NCI-H2196 treated with DMSO at 0.1 percent for 48 hours (cell line): Measurements from ENCODE around the gene CCR6.
"Not testable (repeated sequence)": the region's sequence is repeated elsewhere in the genome, so short reads cannot be mapped to it uniquely, and the experiment has no call there.

Source experiments
- DNase-seq: peaks from one replicate; lab custom pipeline; 2025; ENCODE audit not compliant: unreplicated experiment; lab: John Stamatoyannopoulos, UW

Gene CCR6

DNA sequence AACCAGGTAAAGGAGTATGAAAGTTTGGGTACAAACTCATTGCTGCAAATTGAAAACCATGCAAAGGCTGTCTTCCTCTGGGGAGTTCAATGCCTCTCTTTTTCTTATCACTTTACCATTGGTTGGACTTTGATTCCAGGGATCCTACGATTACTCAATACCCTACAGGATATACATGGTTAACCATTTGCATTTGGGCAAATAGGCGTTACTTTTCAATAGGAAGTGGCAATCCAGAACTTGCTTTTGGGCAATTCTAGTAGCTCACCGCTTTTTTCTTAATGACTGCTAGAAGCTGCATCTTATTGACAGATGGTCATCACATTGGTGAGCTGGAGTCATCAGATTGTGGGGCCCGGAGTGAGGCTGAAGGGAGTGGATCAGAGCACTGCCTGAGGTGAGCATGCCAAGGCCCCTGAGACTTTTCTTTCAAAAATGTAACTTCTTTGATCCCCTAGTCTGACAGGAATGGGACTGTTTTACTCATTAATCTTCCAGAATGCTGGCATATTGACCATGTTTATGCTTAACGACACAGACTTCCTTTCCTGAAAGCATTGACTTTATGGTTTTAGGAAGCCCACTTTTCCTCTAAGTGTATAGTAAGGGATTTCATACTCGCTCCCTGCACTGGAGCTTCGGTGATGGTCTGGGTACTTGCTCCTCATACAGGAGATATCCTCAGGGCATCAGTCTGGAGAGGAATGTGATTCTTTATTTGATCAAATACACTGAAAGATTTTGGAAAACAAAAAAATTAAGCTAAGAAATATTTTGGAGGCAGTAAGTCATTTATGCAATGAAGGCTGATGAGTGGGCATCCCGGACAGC, at the start of gene CCR6:
TSS of gene CCR6 (plus strand) at position 270 of the 831 bp plus-strand sequence. CDS start 13,039 bp downstream, outside the sequence.
- DNase-seq, result no peak

DNA sequence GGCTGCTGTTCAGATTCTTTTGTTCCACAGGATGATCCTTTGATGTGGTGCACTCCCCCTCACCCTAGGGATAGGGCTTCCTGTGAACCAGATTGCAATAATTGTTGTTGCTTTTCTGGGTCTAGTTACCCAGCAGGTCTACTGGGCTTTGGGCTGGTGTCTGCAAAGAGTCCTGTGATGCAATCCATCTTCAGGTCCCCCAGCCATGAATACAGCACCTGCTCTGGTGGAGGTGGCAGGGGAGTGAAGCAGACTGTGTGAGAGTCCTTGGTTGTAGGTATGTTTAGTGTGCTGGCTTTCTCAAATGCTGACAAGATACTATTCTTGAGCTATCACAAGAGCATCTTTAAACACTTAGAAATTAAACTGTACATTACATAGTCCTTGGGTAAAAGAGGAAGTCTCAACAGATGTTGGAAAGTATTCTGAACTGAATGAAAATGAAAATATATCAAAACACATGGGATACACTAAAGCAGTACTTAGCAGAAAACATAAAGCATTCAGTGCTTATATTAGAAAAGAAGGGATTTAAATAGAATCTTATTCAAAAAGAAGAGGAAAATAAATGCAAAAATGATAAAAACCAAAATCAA, 49.1 kb upstream of the CCR6 start:
- no peak for DNase-seq

DNA sequence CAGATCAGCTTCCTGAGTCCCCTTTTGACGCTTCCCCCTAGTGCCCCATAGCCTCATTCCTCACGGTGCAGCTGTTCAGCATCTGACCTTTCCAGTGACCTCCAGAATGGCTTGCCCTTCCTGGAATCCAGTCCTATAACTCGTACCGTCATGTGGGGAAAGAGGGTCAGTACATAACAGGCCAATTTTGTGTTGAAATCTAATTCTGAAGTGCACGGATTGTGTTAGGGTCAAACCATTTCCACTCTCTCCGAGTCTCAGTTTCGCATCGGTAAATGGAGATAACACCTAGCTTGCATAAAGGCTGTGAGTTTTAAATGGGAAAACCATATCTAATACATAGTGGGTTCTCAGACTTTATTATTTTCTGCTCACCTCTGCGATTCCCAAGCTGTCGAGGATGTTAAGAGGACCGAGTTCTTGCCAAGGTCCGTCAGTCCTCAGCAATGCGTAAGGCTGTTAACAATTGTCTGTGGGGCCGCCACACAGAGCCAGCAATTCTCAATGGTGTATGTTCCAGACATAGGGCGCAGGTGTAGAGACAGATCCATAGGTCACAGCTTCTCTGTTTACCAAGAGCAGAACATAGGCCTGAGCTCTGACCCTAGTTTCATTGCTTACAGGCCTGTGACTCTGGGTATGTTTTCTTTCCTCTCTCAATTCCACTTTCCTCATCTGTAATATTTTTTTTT, 45.5 kb upstream of the CCR6 start:
- DNase-seq, result no peak

DNA sequence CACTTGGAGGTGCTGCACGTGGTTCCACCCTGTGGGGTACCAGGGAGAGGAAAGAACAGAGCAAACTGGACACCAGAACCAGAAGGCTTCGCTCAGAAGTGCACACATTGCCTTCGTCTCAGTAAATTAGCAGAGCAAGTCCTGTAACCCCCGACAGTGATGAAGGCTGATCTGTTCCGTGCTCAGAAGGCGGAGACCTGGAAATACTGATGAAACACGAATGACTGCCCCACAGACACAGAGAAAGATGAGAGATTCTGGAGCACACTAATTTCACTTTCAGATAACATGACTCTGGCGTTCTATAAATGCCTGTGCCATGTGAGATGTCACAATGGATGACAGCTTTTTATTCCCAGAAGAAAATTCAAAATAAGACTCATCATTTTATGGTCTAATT, 44.2 kb upstream of the CCR6 start:
- DNase-seq, result no peak

DNA sequence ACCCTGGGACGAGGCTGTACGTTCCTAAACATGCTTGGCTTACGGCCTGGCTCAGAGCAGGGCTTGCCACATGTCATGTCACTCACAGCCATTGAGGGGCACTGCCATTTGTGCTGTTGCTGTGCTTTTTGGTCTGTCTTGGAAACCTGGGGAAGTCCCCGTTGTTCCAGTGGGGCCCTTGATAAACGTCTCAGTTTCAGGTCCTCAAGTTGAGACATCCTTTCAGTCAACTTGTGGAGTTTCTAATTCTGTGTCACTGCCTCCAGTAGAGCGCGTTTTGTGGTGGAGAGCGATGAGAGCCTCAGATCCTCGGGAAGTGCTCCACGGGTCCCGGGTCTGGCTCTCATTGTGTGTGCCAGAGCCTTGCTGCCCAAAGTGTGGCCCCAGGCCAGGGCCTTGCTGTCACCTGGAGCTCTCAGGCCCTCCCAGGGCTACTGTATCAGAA, 43.0 kb upstream of the CCR6 start:
- DNase-seq, result no peak

DNA sequence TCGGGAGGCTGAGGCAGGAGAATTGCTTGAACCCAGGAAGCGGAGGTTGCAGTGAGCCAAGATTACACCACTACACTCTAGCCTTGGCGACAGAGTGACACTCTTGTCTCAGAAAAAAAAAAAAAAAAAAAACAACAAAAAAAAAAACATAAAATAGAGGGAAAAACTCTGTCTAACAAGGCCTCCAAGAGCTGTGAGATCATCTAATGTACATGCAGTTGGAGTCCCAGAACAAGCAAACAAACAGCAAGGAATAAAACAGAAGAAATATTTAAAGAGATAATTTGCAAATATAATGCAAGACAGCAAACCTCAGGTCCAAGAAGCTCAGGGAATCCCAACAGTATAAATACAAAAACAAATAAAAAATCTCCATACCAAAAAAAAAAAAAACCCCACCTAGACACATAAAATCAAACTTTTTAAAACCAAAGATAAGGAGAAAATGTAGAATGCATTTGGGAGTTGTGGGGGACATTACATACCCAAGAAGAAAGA, 35.0 kb upstream of the CCR6 start:
- DNase-seq, result no peak

DNA sequence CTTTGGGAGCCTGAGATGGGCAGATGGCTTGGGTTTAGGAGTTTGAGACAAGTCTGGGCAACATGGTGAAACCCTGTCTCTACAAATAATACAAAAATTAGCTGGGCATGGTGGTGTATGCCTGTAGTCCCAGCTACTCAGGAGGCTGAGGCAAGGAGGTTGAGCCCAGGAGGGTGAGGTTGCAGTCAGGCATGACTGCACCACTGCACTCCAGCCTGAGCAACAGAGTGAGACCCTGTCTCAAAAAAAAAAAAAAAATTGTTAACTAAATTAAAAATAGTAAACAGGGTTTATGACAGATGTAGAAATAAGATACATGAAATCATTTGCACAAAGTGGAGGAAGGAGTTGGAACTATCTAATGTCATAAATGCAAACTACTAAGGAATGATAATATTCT, 34.2 kb upstream of the CCR6 start:
- not testable (repeated sequence) for DNase-seq

DNA sequence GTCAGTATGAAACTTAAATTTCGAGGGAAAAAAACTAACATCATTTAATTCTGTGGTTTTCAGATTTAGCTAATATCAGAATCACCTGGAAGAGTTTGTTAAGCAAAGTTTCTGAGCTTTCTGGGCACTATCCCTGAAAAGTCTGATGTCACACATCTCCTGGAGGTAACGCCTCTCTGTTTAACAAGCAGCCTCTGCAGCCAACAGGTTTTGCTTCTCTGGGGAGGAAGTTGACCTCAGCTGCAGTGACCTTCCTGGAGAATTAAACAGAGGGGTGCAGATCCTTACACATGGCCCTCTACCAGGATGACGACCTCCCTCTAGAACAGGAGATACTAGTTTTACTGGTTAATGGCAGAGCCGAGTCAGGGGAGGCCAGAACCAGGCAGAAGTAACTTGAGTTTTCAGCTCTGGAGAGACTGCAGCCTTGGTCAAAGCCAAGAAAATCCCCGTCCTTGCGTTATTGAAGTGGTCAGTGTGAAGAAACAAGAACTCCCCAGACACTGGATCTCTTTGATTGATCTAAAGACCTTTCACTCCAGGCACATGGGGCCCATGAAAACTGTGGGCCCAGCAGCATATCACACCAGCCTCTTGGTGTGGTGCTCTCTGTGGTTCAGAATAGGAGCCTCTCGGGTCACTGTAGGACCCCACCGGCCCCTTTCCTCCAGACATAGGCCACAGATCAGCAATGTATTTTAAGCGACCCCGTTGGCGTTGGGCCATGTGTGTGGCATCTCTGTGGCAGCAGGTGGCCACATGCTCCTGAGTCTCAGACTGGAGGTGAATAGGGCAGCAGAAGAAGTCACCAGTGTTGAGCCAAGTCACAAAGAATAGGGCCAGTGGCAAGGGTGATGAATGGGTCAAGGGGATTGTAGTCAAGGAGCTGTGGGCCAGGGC, 33.4 kb upstream of the CCR6 start:
- DNase-seq, result no peak

DNA sequence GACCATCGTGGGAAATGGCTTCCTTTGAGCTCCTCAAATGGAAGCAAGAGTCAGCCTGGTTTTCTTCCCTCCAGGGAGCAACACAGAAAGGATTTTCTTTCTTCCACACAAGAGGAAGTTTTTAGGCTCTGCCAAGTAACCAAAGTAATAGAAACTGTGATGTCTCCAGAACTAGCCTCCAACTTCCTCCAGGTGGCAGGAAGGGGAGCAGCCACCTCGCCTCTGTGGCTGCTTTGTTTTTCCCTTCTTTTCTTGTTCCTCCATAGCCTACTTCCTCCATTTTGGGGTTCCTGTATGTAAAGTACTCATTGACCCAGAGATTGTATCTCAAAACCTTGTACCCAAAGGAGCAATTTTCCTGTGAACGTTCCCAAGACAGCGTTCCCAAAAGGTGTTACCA, 32.7 kb upstream of the CCR6 start:
- no peak for DNase-seq

DNA sequence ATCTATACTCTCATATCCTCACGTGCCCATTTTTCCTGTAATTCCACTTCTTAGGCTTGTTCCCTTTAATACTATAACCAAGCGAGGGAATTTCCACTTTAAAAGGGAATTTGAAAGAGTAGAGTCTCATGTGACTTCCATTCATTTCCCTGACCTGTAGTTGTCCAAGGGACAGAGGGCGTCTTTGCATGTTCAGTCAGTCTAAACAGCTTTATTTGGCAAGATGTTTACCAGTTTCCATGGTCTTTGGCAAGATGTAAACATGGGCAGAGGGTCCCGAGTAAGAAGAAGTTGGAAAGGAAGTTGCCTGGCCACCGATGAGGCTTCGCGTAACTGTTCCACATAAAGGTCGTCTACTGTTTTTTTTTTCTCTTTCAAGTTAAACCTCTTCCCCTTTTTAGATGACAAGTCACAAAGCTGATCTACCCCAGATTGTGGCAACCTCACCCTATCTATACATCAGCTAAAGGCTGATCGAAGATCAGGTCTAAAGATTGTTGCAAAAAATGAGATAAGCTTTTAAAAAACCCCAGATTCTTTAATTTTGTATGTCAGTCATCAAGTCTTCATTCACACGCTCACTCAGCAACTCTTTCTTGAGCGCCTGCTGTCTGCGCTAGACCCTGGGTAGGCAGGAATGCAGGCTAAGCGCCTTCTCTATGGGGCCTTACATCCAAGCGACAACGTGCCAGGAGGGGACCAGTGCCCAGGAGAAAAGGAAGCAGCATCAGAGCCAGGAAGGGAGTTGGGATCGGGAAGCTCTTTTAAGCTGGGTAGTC, 31.7 kb upstream of the CCR6 start:
- no peak for DNase-seq

DNA sequence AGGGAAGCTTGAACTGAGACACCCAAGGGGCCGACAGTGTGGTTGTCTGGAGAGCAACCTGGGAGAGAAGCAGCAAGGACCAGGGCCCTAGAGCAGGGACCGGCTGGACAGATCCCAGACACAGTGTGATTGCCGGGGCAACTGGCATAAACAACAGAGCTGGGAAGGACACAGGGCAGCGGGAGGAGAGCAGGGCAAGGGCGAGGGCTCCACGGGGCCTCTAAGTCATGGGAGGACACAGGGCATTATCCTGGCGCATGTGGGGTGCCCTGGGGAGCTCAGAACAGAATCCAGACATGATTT, 31.1 kb upstream of the CCR6 start:
- no peak for DNase-seq

DNA sequence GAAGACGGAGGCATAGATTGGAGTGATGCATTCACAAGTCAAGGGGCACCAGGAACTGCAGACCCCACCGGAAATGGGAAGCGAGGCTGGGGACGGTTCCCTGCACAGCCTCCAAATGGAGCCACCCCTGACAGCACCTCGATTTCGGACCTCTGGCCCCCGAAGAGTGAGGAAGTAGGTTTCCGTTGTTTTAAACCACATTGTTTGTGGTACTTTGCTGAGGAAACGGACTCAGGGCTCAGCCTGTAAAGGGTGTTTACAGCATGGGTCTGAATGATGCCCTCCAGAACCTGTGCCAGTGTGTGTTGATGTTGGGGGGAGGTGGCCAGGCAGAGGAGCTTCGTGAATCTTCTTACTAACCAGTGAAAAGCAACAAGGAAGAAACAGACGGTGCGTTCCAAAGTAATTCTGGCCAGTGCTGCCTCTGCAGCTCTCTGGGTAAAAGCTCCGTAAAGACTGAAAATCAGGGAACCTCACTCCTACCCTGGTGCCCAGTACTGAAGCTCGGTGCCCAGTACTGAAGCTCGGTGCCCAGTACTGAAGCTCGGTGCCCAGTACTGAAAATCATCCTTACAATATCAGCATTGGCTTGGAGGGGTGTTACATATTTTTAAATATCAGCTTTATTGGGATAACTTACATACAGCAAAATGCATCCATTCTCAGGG, 30.1 kb upstream of the CCR6 start:
- DNase-seq, result no peak

DNA sequence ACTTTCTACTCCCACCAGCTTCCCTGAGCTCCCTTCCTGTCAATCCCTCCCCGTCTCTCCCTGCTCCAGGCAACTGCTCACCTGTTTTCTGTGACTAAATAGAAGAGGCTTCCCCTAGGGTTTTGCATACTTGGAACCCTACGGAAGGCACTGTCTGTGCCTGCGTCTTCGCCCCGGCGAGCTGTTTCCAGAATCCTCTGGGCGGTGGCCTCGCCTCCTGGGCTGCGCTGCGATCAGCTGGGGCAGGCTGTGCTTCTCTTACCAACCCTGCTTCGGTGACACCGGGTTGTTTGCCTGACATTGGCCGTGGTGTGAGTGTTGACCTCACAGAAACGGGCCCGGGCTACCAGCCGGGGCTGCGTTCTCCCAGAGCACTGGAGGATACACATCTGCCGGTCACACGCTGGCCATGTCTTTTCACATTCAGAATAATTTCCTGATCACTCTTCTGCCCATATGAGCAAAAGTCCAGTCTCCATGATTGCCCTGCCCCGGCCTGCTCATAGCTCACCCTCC, 29.4 kb upstream of the CCR6 start:
- DNase-seq, result no peak

DNA sequence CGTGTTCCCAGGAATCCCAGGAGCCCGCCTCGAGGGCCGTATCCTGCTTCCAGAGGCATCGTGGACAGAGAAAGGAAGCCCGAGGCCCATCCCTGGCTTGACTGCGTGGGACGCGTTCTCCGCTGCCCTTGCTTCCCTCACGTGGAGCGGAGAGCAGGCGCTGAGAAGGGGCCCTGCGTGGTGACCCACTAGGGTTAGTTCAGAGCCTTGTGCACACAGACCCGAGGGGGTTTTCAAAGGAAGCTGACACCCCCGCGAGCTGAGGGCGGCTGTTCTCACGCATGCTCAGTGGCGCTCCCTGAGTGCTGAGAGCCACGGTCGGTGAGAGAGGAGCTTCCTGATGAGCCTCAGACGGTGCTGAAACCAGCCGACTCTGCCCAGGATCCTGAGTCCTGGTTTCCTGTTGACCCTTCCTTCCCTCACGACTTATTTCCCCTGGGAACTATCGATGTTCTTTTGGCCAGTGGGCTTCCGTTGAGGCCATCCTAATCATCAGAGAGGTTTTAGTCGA, 28.9 kb upstream of the CCR6 start:
- DNase-seq, result no peak

DNA sequence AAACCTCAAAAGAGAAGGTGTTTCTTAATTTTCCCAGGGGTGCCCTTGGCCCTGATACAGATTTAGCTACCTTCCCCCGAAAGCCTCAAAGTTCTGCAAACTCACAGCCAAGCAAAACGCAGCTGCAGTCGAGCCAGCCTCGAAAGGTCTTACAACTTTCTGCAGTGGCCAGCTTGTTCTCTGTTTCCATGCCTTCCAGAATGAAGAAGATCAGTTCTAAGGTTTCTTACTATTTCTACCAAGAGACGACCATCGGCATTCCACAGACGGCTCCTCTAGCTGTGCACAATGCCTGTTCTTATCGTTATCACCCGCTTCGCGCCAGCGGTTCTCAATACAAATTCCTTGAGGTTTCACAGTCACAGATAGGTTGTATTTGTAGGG, 28.5 kb upstream of the CCR6 start:
- DNase-seq, result no peak

DNA sequence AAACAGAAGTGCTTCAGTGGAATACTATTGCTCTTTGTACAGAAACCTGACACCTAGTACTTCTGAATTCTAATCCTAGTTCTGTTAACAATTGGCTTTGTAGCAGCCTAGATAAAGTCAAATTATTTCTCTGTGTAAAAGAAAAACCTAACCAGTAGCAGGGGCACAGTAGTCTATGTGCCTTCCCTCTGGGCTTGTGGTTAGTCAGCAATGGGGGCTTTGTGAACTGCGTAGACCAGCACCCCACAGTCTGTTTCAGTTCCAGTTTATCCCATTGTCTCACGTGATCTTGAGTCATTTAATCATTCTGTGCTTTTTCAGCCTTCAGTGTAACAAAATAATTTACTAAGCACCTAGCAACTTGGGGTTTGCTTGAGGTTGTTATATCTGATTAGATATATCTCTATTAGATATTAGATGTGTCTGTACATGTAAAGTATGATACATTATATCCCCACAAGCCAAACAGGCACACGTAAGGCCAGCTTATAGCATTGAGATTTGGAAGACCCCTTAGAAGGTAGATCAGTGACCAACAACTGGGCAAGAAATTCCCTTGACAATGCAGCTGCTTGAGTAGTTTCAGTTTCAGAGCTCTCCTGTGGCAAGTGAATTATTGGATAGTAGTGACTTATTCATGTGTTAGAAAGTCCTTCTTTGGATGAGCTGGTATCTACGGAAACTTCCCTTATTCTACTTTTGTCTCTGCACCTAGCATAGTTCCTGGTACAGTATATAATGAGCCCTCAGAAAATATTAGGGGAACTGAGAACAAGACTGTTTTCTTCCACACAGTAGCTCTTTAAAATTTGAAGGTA, 27.9 kb upstream of the CCR6 start:
- no peak for DNase-seq

DNA sequence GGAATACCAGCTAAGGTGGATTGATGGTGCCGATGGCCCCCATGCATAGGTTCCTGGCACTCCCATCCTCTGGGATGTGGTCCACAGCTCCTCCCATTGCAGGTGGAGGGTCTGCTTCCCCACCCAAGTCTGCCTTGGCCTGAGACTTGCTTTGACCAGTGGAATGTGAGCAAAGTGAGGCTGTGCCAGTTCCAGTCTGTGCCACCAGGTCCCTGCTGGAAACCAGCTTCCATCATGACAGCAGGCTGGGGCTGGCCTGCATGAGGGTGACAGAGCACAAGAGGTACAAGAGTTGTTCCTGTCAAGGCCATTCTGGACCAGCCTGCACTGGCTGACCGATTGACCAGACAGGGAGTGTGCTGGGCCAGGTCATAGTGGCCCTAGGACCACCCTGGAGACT, 27.0 kb upstream of the CCR6 start:
- no peak for DNase-seq

DNA sequence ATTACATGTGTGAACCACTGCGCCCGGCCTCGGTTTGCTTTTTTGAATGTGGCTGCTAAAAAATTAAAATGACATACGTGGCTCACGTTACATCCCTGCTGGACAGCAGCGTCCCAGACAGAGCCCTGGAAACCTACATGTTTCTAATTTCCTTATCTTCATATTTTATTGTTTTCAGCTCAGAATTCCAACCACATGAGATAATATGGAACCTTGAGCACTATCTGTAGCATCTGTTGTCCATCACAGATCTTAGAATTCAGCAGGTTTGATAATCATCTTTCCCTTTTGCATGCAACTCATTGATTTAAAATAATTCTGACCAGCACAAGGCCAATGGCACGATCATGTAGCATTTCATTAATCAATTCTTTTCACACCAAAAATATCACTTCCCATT, 25.9 kb upstream of the CCR6 start:
- no peak for DNase-seq

DNA sequence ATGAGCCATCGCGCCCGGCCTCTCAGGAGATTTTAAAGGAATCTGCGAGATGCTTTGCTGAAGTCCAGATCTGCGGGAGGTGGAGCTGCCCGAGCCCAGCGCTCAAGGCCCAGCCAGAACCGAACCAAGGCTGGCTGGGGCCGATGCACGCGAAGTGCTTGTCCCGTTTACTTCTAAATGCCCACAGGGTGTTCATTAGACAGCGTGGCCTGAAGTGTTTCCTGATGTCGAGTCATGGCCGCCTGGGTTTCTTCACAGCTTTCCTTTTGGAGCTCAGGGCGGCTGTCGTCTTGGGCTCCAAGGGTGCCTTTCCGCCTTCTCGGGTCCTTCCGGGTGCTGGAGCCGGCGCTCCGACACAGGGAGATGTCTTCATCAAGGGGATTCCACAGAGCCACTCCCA, 25.1 kb upstream of the CCR6 start:
- DNase-seq, result no peak
